HG02852 (cell line): Measurements from ENCODE around the gene SCNN1G.

Experiments
- ATAC-seq: cut with Tn5 transposase; IDR thresholded peaks from one replicate; pipeline ENCODE4 v1.9.1; 2021; ENCODE audit warnings: mild to moderate bottlenecking, moderate library complexity; ENCODE audit not compliant: unreplicated experiment

SCNN1G gene

DNA sequence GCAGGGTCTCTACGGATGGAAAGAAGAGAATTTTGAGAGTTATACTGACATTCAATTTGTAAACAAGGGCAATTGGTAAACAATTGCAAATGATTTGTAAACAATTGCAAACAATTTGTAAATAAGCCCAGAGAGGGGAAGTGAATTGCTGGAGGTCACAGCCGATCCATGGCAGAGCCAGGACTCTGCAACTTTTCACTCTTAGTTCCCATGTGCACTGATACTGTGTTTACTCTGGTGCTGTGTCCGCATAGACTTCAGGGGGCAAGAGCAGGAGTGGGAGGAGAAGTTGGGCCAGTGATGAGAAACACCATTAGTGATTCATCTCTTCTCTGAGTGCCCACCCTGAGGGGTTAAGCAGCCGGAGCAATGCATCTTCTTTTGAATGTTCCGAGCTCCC lies 14.0 kb downstream of the SCNN1G start:
- ATAC-seq, result no peak

DNA sequence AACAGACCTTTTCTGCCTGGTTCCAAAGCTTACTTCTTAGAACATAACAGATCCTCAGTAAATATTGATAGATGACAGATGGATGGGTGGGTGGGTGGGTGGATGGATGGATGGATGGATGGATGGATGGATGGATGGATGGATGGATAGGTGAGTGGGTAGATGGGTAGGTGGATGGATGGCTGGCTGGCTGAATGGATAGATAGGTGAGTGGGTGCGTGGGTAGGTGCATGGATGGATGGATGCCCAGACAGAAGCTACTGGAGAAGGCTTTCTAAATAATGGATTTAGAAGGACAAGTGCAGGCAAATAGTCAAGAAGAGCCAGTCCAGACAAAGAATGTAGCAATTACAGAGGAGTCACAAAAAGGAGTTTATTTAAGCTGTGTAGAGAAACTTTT lies 19.6 kb downstream of the SCNN1G start:
- ATAC-seq, result no peak

DNA sequence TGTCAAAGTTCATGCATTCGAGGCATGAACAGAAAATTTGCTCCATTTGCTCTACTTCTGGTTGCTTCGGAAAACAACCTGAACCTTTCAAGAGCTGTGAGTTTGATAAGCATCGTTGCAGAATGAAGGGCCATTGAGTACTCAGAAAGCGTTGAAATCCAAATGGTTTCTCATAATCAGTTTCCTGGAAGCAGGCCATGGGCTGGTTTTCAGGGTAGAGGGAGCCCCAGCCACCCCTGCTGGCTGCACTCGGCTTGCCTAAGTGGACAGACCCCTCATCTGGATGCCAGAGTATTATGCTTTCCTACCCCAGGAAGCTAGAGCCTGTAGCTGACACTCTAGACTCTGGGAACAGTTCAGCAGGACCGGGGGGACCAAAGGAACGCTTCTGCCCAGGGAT lies 24.4 kb downstream of the SCNN1G start:
- no peak for ATAC-seq

DNA sequence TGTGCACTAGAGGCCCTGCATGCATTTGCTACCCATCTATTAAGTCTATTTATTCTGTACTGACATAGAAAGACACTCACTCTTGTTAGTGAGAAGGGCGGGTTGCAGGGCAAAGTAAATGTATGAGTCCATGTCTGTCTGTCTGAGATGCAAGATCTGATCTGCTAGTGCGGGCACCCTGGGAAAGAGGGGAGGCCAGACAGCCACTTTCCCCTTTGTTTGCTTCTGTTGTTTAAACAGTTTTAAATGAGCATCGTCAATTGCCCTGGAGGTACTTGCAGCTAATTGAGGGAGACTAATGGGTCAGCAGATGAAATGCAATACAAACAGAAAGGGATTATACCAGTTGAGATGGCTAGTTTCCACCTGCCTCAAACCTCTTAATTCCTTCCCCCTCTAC lies 24.9 kb downstream of the SCNN1G start:
- no peak for ATAC-seq

DNA sequence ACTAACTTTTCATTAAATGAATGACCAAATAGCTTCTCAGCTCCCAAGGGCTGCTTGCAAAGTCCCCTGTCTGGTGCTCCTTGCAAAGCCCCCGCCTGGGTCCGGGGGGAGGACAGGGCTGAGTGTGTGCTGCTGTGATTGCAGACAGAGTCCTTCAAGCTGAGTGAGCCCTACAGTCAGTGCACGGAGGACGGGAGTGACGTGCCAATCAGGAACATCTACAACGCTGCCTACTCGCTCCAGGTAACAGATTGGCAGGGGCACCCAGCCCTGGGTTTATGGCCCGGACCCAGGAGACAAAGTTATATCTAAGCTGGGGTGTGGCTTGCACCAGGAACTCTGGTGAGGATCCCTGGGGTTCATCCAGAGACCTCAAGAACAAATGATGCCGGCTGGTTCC lies 27.1 kb downstream of the SCNN1G start:
- ATAC-seq, result no peak

DNA sequence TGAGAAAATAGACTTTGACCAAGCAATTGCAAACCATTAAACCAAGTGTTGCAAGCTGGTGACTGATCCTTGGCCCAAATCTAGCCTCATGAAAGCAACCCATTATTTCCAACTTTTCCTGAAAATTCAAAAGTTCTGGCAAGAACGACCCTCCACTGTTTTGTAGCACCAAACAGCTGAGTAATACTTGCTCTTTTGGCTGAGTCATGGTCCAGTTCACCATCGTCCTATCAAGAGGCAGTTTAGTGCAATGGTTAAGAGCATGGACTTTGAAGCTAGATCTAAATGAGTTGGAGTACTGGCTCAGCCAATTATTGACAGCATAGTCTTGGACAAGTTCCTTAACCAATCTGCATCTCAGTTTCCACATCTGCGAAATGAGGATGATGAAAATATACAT lies 31.3 kb downstream of the SCNN1G start:
- ATAC-seq, result no peak

DNA sequence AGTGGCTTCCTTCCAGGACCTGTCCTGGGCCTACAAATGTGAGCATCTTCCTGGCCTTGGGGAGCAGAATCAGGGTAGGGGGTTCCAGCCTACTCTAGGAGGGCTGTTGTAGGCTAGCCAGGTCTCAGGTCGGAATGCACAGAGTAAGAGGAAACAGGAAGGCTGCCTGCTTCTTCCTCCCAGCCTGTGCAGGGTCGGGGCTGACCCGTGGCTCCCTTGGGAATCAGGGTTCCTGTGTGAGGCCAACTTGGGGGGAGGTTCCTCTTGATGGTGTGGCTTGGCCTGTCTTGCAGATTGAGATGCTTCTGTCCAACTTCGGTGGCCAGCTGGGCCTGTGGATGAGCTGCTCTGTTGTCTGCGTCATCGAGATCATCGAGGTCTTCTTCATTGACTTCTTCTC lies 32.3 kb downstream of the SCNN1G start:
- no peak for ATAC-seq

DNA sequence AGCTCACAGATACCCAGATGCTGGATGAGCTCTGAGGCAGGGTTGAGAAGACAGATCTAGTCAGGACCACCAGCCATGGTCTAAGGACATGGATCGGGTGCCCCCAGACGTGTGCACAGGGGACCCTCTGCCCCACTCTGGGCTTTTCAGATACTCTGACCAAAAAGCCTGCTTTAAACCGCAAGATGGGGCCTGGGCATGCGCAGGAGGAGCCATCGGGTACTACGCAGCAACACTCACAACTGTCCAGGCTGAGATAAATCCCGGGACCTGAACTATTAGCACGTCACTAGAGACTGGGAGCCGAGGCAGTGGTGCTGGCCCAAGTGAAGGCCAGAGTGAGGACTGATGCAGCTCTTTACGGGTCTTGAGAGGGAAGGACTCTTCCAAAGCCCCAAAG lies 32.9 kb downstream of the SCNN1G start:
- ATAC-seq, result no peak

DNA sequence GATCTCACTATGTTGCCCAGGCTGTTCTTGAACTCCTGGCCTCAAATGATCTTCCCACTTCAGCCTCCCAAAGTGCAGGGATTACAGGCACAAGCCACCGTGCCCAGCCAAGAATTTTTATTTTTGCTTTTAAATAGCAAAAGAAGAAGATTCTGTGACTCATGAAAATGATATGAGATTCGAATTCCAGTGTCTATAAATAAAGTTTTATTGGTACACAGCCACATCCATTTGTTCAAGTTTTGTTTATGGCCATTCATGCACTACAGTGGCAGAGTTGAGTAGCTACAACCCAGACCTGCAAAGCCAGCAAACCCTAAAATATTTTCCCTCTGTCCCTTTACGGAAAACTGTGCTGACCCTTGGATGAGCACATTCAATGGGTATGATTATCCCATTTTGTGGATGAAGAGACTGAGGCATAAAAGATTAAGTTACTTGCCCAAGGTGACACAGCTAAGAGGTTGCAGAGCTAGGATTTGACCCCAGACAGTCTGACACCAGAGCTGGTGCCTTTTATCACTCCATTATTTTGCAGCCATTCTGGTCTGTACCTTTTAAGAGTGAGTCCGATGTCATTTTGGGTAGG lies 34.2 kb downstream of the SCNN1G start:
- no peak for ATAC-seq

DNA sequence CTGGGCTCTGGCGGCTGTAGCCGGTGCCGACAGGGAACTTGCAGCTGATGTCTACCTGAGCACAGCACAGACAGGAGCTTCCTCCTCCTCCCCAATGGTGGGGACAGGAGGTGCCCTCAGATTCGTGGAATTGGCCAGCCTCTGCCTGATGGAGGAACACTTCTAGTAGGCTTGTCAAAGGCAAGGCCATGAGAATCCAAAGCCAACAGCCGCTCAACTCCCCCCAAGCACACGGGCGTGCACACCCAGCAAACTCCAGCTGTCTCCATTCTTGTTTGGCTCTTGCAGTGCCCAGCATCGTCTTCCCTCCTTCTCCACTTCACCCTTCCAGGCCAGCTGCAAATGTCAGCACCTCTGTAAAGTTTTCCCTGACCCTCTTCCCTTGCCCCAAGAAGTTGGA lies 35.1 kb downstream of the SCNN1G start:
- no peak for ATAC-seq

DNA sequence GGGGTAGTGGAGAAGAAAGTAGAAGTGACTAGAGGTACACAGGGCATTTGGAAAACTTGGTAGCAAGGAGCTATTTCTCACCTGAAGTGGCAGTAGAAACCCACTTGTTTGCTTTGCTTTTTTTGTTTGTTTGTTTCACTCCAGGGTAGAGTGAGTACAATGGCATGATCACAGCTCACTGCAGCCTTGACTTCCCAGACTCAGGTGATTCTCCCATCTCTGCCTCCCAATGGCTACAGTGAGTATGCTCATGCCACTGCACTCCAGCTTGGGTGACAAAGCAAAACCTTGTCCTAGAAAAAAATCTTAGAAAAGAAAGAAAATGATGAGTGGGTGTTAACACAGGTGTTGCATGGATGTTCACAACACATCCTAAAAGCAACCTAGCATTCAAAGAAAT lies 40.4 kb downstream of the SCNN1G start:
- ATAC-seq, result no peak

DNA sequence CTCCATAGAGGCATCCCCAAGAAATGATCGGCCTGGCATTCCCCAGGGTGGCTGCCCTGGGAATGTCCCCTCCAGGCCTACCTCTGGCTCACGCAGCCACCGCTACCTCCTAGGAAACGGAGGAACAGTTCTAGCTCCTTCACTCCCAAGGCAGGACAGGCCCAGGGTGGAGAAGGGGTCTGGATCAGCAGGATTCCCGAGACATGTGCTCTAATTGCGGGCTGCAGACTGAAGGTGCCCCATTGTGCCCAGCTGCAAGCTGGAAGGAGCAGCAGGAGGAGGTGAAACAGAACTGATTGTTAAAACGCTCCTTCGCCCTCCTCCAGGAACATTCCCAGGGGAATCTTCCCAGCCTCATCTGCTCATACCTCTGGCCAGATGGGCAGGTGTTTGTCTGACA lies 40.8 kb downstream of the SCNN1G start:
- ATAC-seq, result no peak

DNA sequence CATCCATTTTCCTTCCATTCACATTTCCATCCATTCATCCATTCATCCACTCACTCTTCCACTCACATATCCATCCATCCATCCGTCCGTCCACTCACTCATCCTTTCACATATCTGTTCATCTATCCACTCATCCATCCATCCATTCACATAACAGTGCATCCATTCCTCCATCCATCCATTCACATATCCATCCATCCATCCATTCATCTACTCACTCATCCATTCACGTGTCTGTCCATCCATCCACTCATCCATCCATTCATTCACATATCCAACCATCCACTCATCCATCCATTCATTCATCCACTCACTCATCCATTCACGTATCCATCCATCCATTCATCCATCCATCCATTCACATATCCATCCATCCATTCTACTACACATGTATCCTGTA lies 42.6 kb downstream of the SCNN1G start:
- ATAC-seq, result no peak

DNA sequence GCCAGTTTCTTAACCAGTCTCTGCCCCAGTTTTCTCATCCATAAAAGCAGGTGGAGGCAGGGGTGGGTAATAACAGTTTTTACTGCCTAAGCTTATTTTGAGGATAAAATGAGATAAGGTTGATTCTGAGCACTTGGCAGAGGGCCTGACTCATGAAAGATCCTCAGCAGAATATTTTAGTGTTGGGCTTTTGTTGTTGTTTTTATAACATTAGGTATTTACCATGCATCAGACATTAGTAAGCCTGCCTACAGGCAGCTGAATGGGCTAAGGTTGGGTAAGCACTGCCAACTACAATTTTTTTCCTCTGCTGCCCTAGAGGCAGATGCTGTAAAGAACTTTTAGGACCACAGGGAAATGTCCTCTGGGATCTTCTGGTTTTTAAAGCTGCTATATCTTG lies 43.1 kb downstream of the SCNN1G start:
- no peak for ATAC-seq

DNA sequence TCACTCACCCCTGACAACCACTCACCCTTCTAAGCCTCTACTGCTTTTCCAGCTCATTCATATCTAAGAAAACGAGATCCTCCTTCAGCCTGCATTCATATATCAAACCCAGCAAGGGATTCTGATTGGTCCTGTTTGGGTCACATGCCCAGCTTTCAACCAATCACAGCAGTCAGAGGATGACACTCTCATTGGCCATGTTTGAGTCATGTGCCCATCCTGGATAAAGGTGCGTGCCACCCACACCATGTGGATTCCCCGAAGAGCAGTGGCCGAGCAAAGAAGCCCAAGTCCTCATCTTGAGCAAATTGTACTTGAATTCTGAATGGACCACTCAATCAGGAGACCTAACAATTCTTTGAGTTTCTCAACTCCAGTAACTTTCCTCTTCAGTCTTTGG lies 45.0 kb downstream of the SCNN1G start:
- no peak for ATAC-seq

DNA sequence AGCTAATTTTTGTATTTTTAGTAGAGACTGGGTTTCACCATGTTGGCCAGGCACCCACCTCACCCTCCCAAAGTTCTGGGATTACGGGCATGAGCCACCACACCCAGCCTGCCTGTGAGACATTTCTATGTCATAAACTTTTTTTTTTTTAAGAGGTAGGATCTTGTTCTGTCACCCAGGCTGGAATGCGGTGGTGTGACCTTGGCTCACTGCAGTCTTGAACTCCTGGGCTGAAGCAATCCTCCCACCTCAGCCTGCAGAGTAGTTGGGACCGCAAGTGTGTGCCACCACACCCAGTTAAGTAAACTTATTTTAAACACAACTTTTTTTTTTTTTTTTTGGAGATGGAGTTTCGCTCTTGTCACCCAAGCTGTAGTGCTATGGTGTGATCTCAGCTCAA lies 47.2 kb downstream of the SCNN1G start:
- no peak for ATAC-seq

DNA sequence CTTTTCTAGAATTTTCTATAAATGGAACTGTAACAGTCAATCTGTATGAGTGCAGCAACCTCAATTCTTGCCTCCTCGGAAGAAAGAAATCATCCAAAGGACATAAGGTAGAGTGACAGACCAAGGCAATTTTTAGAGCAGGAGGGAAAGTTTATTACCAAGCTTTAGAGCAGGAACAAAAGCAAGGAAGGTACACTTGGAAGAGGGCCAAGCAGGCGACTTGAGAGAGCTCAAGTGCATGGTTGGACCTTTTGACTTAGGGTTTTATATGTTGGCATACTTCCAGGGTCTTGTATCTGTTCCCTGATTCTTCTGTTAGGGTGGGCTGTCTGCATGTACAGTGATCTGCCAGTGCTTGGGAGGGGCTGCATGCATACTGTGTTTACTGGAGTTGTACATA lies 50.3 kb downstream of the SCNN1G start:
- ATAC-seq, result no peak

DNA sequence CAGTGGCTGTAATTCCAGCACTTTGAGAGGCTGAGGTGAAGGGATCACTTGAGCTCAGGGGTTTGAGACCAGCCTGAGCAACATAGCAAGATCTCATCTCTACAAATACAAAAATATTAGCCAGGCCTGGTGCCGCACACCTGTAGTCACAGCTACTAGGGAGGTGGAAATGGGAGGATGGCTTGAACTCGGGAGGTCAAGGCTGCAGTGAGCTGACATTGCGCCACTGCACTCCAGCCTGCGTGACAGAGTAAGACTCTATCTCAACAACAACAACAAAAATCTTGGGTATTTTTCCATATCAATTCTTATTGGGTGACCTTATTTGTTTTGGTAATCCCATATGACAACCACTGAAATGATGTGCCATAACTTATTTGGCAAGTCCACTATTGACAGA lies 52.6 kb downstream of the SCNN1G start:
- no peak for ATAC-seq

DNA sequence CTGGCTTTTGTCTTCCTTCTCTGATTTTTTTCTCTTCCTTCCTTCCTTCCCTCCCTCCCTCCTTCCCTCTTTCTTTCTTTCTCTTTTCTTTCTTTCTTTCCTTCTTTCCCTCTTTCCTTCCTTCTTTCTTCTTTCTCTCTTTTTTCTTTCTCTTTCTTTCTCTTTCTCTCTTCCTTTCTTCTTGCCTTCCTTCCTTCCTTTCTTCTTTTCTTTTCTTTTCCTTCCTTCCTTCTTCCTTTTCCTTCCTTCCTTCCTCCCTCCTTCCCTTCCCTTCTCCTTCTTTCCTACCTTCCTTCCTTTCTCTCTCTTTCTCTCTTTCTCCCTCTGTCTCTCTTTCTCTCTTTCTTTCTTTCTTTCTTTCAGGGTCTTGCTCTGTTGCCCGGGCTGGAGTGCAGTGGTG lies 54.4 kb downstream of the SCNN1G start:
- ATAC-seq, result no peak

DNA sequence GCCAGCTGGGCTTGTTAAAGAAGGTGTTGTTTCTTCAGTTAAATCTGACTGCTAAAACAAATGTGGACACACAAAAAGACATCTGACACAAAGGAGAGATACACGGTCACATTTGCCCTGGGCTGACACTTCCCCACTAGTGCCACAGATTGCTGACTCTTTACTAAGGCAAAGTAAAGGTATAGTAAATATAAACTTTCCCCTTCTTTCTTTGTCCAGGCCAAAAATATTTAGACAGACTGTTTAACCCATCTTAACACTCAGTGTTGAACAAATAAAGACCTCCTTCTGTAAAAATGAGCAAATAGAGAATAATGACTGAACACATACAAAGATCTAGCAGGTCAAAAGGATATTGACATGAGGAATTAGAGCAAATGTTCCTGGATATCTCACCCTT lies 58.4 kb downstream of the SCNN1G start:
- no peak for ATAC-seq

DNA sequence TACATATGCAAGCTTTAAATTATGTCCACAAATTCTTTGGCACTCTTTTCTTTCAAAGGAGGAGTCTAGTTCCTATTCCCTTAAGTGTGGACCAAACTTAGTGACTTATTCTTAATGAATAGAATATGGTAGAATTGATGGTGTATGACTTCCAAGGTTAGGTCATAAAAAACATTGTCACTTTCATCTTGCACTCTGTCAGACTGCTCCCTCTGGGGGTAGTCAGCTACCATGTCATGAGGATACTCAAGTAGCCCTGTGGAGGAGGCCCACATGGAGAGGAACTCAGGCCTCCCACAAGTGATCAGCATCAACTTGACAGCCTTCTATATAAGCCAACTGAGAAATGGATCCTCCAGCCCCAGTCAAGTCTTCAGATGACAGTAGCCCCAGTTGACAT lies 61.6 kb downstream of the SCNN1G start:
- ATAC-seq, result no peak

DNA sequence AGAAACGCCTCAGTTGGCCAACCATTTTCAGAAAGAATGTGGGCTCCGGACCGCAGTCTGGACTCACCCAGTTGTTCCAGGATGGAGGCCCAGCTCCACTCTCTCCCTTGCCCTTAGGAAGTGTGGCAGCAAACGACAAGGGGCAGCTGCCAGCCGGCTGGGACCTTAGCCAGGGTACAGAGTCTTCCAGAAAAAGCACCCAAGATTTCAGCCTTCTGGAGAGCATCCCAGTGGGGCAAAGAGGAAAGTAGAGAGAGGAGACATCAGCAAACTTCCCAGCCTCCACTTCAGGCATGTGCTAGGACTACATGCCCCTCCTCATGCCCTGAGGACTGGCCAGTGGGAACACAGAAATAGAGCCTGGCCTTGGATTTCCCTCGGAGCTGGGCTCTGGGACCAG lies 62.7 kb downstream of the SCNN1G start:
- ATAC-seq, result no peak

DNA sequence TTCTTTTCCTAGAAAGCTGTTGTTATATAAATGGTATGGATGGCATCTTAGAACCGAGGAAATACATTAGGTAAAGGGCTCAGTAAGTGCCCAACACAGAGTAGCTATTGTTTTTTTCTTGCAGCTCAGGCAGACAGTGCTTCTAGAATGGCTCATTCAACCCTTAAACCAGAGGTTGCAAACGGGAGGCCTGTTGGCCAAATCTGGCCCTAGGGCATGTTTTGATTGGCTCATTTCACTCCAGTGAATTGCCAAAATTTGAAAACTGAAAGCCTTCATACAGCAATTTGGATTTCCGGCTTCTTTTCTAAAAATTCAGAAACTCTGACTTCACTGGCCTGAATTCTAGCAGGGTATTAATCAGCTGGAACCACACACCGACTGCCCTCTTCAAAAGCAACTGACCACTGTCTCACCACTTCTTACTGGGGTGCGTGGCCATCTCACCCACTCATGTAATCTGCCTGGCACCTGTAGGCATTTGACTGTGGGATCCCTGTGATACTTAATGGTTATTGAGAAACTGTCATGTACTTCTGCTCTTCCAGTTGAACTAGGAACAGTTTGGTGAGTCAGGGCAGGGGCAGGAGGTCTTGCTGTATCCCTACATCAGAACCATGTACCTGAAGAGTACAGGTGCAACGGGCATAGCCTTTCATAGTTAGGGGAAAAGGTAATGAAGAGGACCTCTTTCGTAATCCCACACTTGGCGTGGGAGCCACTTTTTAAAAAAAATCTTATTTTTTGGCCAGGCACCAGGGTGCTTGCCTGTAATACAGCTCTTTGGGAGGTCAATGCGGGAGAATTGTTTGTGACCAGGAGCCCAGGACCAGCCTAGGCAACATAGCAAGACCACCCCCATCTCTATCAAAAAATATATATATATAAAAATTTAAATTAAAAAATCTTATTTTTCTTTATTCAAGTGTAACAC lies 66.0 kb downstream of the SCNN1G start:
- ATAC-seq, result no peak
